Osteocyte (in vitro differentiated cells): Measurements from ENCODE around the gene LIMK2. TPM values are rescaled to one million over a fixed set of nuclear protein-coding genes. Genes with fewer than 3 reads are reported as not detected.
"Not testable (repeated sequence)": the region's sequence is repeated elsewhere in the genome, so short reads cannot be mapped to it uniquely, and the experiment has no call there.

Experiments used
- DNase-seq: peaks from one replicate; pipeline ENCODE4 v3.0.0; 2021; ENCODE audit warnings: mixed read lengths; ENCODE audit not compliant: unreplicated experiment; ENCODE audit errors: extremely low spot score
- H3K27ac Mint-ChIP-seq: one replicate; pipeline ENCODE4 v1.8.0; 2021; ENCODE audit warnings: mild to moderate bottlenecking, mixed read lengths; ENCODE audit not compliant: unreplicated experiment
- H3K27me3 Mint-ChIP-seq: one replicate; pipeline ENCODE4 v1.8.0; 2021; ENCODE audit warnings: mixed read lengths; ENCODE audit not compliant: unreplicated experiment
- H3K36me3 Mint-ChIP-seq: one replicate; pipeline ENCODE4 v1.8.0; 2021; ENCODE audit warnings: mixed read lengths; ENCODE audit not compliant: unreplicated experiment
- H3K4me1 Mint-ChIP-seq: one replicate; pipeline ENCODE4 v1.8.0; 2021; ENCODE audit warnings: mixed read lengths; ENCODE audit not compliant: unreplicated experiment
- H3K4me3 Mint-ChIP-seq: one replicate; pipeline ENCODE4 v1.8.0; 2021; ENCODE audit warnings: mild to moderate bottlenecking, moderate library complexity, mixed read lengths; ENCODE audit not compliant: unreplicated experiment
- H3K9me3 Mint-ChIP-seq: one replicate; pipeline ENCODE4 v1.8.0; 2021; ENCODE audit warnings: mixed read lengths; ENCODE audit not compliant: unreplicated experiment
- CTCF ChIP-seq: fragments of 200-600 bp; sonication (generic); IDR thresholded peaks from 2 replicates; pipeline ENCODE4 v1.5.0; 2021; ENCODE audit warnings: antibody characterized with exemption, mild to moderate bottlenecking, moderate library complexity
- total RNA-seq: library from RNA; stranded (reverse); gene quantifications from 2 replicates; pipeline ENCODE4 v1.2.1, GENCODE V29; 2021

LIMK2 gene
- total RNA-seq, 1 donor from 2014 or later, result 49.8 TPM

DNA sequence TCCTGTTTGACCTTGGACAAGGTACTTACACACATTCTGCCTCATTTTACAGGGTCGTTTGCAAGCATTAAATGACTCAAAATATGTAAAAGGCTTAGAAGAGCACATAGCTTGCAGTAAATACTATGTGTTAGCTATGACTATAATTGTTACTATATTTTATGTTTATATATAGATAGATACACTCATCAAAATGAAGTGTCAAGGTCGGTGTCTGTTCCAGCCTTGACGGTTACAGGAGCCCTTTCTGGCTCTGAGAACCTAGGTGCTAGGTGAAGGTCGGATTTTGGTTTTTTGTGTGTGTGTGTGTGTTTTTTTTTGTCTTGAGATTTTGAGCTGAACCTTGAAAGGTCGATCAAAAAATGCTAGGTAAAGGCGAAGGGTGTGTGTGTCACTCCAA lies 24.5 kb upstream of the LIMK2 start:
- Mint-ChIP-seq H3K36me3 (peaks cover 11% of the 10 kb centered on the region), H3K27ac (no peak overlapping the region), H3K4me1 (peaks cover 3% of the 10 kb centered on the region), H3K9me3 (no peaks in the 10 kb centered on the region), H3K4me3 (no peak overlapping the region), H3K27me3 (no peaks in the 10 kb centered on the region)
- DNase-seq, result no peak
- no peak for TF ChIP-seq CTCF

DNA sequence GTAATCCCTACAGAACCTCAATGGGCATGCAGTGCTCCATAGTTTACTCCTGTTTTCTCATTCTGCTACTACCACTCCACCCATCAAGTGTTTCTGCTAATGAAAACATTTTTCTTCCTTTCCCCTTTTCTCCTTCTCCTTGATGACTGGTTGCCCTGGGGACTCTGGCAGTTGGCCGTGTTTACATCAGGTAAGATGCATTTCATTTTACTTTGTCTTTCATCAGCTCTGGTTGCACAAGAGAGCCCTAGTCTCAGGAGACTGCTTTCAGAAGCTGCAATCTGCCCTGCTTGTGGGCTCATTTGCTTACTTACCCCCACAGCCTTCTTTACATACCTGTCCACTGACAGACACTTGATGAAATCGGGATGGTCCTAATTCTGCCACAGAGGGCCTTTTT lies 19.6 kb upstream of the LIMK2 start:
- Mint-ChIP-seq H3K36me3 (peaks cover 27% of the 10 kb centered on the region), H3K27ac (no peak overlapping the region), H3K4me1 (peaks cover 4% of the 10 kb centered on the region), H3K27me3 (no peaks in the 10 kb centered on the region), H3K9me3 (no peaks in the 10 kb centered on the region), H3K4me3 (no peak overlapping the region)
- DNase-seq, result no peak
- TF ChIP-seq CTCF, result no peak

GRCh38 chr22:31193092-31193491 lies 19.0 kb upstream of the LIMK2 start:
- Mint-ChIP-seq H3K4me1 (peaks cover 4% of the 10 kb centered on the region), H3K27ac (no peak overlapping the region), H3K27me3 (no peaks in the 10 kb centered on the region), H3K4me3 (no peak overlapping the region), H3K9me3 (no peaks in the 10 kb centered on the region), H3K36me3 (peaks cover 28% of the 10 kb centered on the region)
- no peak for DNase-seq
- TF ChIP-seq CTCF, result no peak

- not testable (repeated sequence) for H3K4me3 Mint-ChIP-seq, H3K9me3 Mint-ChIP-seq, H3K4me1 Mint-ChIP-seq, H3K27ac Mint-ChIP-seq, H3K27me3 Mint-ChIP-seq, DNase-seq
- H3K36me3 Mint-ChIP-seq, result peaks cover 31% of the 10 kb centered on the region
These were observed 17.4 kb upstream of the LIMK2 start for GRCh38 chr22:31194681-31195080.

DNA sequence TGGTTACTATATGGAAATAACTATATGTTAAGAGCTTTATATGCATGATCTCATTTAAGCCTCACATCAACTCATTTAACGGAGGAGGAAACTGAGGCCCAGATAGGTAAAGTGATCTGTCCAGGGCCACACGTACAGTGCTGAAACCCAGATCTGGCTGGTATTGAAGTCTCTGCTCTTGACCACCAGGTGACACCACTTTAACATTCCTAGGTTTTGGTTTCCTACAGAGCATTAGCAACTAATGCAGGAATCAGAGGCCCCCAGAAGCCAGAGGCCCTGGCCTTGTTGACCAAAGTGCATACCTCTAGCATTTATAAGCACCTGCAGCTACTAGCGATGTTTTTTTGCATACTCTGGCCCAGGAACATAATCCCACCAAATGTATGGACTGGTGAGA lies 12.9 kb upstream of the LIMK2 start:
- no peak overlapping the region for H3K27ac Mint-ChIP-seq
- no peaks in the 10 kb centered on the region for H3K9me3 Mint-ChIP-seq
- TF ChIP-seq CTCF, result no peak
- H3K4me3 Mint-ChIP-seq, result no peak overlapping the region
- peaks cover 34% of the 10 kb centered on the region for H3K36me3 Mint-ChIP-seq
- DNase-seq, result no peak
- no peaks in the 10 kb centered on the region for H3K27me3 Mint-ChIP-seq
- no peaks in the 10 kb centered on the region for H3K4me1 Mint-ChIP-seq

DNA sequence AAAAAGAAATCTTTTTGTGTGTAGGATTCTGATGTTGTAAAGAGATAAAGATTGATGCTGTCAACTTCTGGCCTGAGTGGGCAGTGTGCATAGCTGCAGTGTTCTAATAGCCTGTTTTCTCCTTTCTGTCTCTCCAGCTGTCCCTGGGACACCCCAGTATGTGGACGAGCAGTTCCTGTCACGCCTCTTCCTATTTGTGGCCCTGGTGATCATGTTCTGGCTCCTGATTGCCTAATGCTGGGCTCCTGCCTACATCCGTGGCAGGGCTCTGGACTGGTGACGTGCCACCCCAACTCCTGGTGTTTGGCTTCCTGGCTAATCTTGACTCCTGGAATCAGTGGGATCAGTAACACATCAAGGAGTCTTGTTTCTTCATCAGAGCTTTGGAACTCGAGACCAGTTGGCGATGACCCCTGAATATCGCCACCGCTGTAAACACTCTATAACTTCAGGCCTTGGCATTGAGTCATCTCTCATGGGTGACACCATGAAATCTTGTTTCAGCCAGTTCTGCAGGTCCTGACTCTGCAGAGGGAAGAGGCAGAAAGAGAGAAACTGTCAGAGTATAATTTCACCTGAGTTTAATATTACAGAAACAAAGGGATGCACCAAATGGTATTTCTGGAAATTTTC lies 7.6 kb upstream of the LIMK2 start:
- DNase-seq, H3K27me3 Mint-ChIP-seq, H3K27ac Mint-ChIP-seq, H3K4me3 Mint-ChIP-seq, H3K4me1 Mint-ChIP-seq, H3K9me3 Mint-ChIP-seq: not testable (repeated sequence)
- H3K36me3 Mint-ChIP-seq, result peaks cover 31% of the 10 kb centered on the region

- not testable (repeated sequence) for H3K9me3 Mint-ChIP-seq, H3K27me3 Mint-ChIP-seq, H3K4me3 Mint-ChIP-seq, H3K27ac Mint-ChIP-seq, DNase-seq, H3K4me1 Mint-ChIP-seq
- peaks cover 31% of the 10 kb centered on the region for H3K36me3 Mint-ChIP-seq
These were observed 7.0 kb upstream of the LIMK2 start for GRCh38 chr22:31205059-31205458.

DNA sequence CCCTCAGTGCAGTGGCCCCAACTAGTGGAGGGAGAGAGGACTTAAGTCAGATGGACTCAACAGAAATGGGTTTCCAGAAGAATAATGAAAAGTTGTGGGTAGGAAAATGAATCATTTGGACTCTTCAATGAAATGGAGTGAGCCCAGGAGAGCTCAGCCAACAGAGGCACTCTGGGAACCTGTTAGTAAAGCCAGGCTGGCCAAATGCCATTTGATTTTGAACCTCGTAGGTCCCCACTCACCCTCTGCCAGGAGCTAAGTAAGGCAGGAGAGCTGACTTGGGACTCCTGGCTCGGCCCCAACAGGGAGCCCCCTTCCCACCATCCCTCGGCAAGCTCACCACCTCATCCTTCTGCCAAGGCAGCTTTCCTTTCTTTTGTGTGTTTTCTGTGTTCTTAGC lies 5.6 kb upstream of the LIMK2 start:
- not testable (repeated sequence) for H3K4me3 Mint-ChIP-seq, H3K9me3 Mint-ChIP-seq, H3K27me3 Mint-ChIP-seq, H3K4me1 Mint-ChIP-seq, DNase-seq, H3K27ac Mint-ChIP-seq
- peaks cover 31% of the 10 kb centered on the region for H3K36me3 Mint-ChIP-seq
